HL-60/S4 (cell line): ENCODE results near the gene ABCB9.
"Not testable (repeated sequence)": the region's sequence is repeated elsewhere in the genome, so short reads cannot be mapped to it uniquely, and the experiment has no call there.

Experiments used
- in situ Hi-C: fragments of 300-500 bp; cut with MboI; formaldehyde crosslinking; loops from 2 replicates; pipeline ENCODE4 v1.14.3; 2022; ENCODE audit warnings: low sequenced_read_pairs

The ABCB9 gene

GRCh38 chr12:122903693-122904034, 62.6 kb downstream of the ABCB9 start:
- in situ Hi-C loops: no loop called here

DNA sequence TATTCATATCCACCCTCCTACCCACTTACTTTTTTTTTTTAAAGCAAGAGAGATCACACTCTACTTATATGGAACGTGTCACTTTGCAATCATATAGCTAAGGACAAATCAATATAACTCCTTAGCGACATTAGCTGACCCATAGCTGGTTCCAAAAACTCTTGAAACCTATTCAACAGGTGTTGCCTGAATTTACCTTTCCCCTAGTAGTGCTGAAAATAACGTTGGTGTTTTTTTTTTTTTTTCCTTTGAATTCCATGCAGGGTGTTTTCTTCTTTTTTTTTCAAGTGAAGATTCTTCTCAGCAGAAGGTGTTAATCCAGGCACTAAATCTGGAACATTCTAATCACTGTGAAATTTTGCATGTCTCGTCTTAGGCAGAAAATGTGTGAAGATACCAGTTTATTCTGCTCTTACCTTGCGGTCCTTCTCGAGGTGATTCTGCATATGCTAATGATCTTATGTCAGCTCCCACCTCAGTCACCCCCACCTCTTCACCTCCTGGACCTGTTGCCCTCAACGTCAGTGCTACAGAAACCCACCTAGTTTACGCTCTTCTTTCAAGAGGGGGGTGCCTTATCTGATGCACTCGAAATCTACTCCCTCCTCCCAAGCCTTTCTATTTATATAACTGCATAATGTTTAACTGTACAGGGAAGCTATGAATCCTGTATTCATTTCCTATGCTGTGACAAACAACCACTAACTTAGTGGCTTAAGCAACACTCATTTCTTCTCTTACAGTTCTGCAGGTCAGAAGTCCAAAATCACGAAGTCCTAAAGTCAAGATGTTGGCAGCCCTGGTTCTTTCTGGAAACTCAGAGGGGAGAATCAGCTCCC, 63.2 kb downstream of the ABCB9 start:
- in situ Hi-C loops: no loop called here

DNA sequence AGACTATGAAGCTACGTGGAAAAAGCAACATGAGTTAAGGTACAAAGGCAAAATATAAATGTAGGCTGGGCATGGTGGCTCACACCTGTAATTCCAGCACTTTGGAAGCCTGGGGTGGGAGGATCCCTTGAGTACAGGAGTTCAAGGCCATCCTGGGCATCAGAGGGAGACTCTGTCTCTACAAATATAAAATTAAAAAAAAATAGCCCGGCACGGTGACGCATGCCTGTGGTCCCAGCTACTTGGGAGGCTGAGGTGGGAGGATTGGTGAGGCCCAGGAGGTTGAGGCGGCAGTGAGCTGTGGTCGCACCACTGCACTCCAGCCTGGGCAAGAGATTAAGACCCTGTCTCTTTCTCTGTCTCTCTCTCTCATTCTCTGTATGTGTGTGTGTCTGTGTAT, 66.4 kb downstream of the ABCB9 start:
- in situ Hi-C loops: no loop called here

DNA sequence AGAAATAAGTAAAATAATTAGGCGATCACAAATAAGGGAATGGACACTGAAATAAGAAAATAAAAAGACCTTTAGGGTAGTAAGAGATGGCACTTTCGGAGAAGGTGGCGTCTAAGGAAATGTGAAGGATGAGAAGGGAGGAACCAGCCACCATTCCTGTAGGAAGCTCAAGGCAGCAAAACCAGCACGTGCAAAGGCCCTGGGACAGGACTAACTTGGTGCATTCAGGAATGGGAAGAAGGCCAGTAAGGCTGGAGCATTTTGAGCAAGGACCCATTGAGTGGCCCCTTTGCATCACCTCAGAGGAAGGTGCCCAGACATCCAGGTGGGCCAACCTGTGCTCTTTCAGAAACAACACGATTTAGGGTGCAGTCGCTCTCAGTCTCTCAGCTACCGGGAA, 69.6 kb downstream of the ABCB9 start:
- in situ Hi-C loops: no loop called here

- in situ Hi-C loops: no loop called here
Measured at GRCh38 chr12:122895704-122896636, 70.3 kb downstream of the ABCB9 start, which contains the start of gene VPS37B. Gene VPS37B (minus strand): TSS chr12:122896124. CDS start chr12:122896062, 62 bp downstream.

- in situ Hi-C loops: no loop called here
Measured at GRCh38 chr12:122895320-122895703, 71.0 kb downstream of the ABCB9 start.

- in situ Hi-C loops: no loop called here
Measured at GRCh38 chr12:122894193-122895121, 71.8 kb downstream of the ABCB9 start.

GRCh38 chr12:122893208-122894153, 72.8 kb downstream of the ABCB9 start:
- in situ Hi-C loops: no loop called here

GRCh38 chr12:122892724-122893123, 73.5 kb downstream of the ABCB9 start:
- in situ Hi-C loops: not testable (repeated sequence)

GRCh38 chr12:122891661-122892525, 74.4 kb downstream of the ABCB9 start:
- in situ Hi-C loops: no loop called here

GRCh38 chr12:122889761-122890520, 76.3 kb downstream of the ABCB9 start:
- in situ Hi-C loops: no loop called here

GRCh38 chr12:122888232-122888752, 78.0 kb downstream of the ABCB9 start:
- in situ Hi-C loops: no loop called here

DNA sequence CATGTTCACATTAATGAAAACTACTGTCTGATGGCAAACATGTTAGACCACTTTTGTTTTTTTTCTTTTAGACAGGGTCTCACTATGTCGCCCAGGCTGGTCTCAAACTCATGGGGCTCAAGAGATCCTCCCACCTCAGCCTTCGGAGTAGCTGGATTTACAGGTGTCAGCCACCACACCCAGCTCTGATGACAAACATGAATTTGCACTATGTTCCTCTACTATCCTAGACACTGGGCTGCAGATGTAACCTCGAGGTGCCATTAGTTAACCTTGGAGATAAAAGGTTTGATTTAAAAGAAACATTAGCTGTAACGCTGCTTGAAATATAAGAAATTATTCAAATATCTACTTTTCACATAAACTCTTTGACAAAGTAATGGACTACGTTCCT, 78.4 kb downstream of the ABCB9 start:
- in situ Hi-C loops: no loop called here

DNA sequence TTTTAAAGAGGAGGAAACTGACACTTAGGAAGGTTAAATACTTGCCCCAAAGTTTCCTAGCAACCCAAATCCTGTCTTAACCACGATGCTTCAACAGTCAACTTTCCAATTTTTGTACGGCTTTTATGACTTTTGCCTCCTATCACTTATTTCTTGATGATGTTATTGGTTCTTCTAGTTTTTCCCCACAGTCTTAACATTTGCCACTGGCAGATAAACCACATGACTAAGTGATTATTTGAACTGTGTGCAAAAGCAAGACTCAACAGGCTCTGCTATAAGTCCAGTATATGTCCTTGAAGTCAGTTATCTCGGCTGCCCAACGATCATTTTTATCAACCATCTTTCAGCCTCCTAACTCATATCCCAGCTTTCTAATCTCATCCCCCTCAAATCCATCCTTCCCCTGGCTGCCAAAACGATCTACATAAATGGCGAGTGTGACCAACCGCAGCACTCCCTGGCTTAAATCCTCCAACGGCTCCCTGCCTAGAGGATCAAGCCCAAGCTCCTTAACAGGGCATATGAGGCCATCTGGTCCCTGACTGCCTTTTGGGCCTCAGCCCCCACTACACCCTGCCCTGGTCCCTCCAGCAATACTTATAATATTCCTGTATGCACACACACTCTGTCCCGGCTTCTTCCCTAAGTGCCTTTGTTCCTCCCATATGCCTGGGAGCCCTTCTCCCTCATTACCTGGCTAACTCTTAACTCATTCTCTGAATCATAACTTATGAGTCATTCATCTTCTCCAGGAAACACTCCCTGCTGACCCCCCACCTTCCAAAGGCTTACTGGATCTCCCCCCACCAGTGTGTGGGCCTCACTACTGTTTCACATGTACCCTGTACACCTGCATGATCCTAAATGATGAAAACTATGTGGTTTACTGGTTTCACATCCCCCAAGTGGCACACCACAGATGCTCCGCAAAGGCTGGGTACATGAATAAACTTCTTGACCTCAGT, 79.1 kb downstream of the ABCB9 start:
- in situ Hi-C loops: no loop called here

DNA sequence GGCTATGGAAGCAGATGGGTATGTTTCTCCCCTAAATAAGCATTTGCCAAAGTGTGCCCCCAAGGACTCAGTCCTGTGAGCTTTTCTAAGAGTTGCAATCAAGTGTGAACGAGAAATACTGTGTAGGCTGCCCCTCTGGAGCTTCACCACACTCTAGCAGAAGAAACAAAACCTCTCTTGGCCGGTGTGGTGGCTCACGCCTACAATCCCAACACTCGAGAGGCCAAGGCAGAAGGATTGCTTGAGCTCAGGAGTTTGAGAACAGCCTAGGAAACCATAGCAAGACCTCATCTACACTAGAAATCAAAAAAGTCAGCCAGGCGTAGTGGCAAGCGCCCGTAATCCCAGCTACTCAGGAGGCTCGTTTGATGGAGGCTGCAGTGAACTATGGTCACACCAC, 80.1 kb downstream of the ABCB9 start:
- in situ Hi-C loops: no loop called here

GRCh38 chr12:122884860-122885259, 81.4 kb downstream of the ABCB9 start:
- in situ Hi-C loops: no loop called here
